ENCODE data around the gene EMC10. TPM values are rescaled to one million over a fixed set of nuclear protein-coding genes. Genes with fewer than 3 reads are reported as not detected.

Gene EMC10
- polyA plus RNA-seq, 2 of the 4 experiments (the other 2 are of a cell fraction) = 52.8 to 147 TPM

GRCh38 chr19:50444059-50444458 is 32.2 kb upstream of the EMC10 start:
- H3K9me3 ChIP-seq = no peaks in the 10 kb centered on the region
- WGBS (ENCODE audit: missing lambda C conversion rate) = 0% methylated on average over 1 of the region's 1 CpG
- no peaks in the 10 kb centered on the region for H3K4me1 ChIP-seq
- TF ChIP-seq ELK1 (IDR thresholded peaks at IDR 0.05; ENCODE audit: low read depth, low read length) (no peak), RCOR1 (IDR thresholded peaks at IDR 0.05; ENCODE audit: low read depth, low read length) (no peak), NFE2L2 (conservative IDR thresholded peaks at IDR 0.05; ENCODE audit: low read length) (no peak), GATA3 (IDR thresholded peaks at IDR 0.05; ENCODE audit: borderline replicate concordance) (no peak), JUNB (IDR thresholded peaks at IDR 0.05) (no peak), EP300 (IDR thresholded peaks at IDR 0.05) (no peak), USF2 (IDR thresholded peaks at IDR 0.05) (no peak), PHF8 (IDR thresholded peaks at IDR 0.05; ENCODE audit: borderline replicate concordance, low read depth) (no peak), RARB (CRISPR knock-in tag; IDR thresholded peaks at IDR 0.05) (no peak), RNF2 (IDR thresholded peaks at IDR 0.05; ENCODE audit: borderline replicate concordance, low read depth) (no peak)
- FAIRE-seq (no peak), DNase-seq (ENCODE audit: low read depth in 1 of 2, low spot score in 1 of 2) (no peak), ATAC-seq (no peak)
- CTCF ChIA-PET = interaction anchor here (0.8 to 3.9 kb wide), 4 partner anchors 8 to 29 kb away, joined by 5 to 24 read pairs (median 10); no protein-coding TSS in a partner anchor
- POLR2A ChIA-PET = no interaction called here
- no peak overlapping the region for H3K4me2 ChIP-seq
- no peak overlapping the region for H3K4me3 ChIP-seq
- no peak overlapping the region for H3K27ac ChIP-seq

GRCh38 chr19:50447053-50447452 is 29.3 kb upstream of the EMC10 start:
- no peak overlapping the region for H3K27ac ChIP-seq
- FAIRE-seq (no peak), DNase-seq (ENCODE audit: low read depth in 1 of 2, low spot score in 1 of 2) (no peak), ATAC-seq (no peak)
- no peaks in the 10 kb centered on the region for H3K4me1 ChIP-seq
- no peak overlapping the region for H3K4me2 ChIP-seq
- WGBS (ENCODE audit: missing lambda C conversion rate) = 55% methylated on average over 5 of the region's 5 CpGs
- ChIA-PET POLR2A (no interaction called here), CTCF (interaction anchor here (1.0 to 3.0 kb wide), 3 partner anchors 14 to 90 kb away, joined by 3 to 16 read pairs (median 3); no protein-coding TSS in a partner anchor)
- no peaks in the 10 kb centered on the region for H3K9me3 ChIP-seq
- TF ChIP-seq NR3C1 (IDR thresholded peaks at IDR 0.05) (no peak), EP300 (IDR thresholded peaks at IDR 0.05) (no peak), NPAS2 (CRISPR knock-in tag; IDR thresholded peaks at IDR 0.05; ENCODE audit: borderline replicate concordance) (no peak), E2F6 (IDR thresholded peaks at IDR 0.05; ENCODE audit: borderline replicate concordance, low read depth) (no peak), ESRRA (IDR thresholded peaks at IDR 0.05; ENCODE audit: borderline replicate concordance, low read length) (no peak), ATOH8 (CRISPR knock-in tag; IDR thresholded peaks at IDR 0.05; ENCODE audit: low read depth) (no peak), PHF8 (IDR thresholded peaks at IDR 0.05; ENCODE audit: borderline replicate concordance, low read depth) (no peak), POLR2A (IDR thresholded peaks at IDR 0.05; ENCODE audit: low read length) (no peak), USF2 (IDR thresholded peaks at IDR 0.05) (no peak), RNF2 (IDR thresholded peaks at IDR 0.05; ENCODE audit: borderline replicate concordance, low read depth) (no peak)
- H3K4me3 ChIP-seq = no peak overlapping the region

GRCh38 chr19:50447750-50448149 is 28.6 kb upstream of the EMC10 start:
- POLR2A ChIA-PET = no interaction called here
- H3K4me1 ChIP-seq = no peaks in the 10 kb centered on the region
- no peak for ATAC-seq
- TF ChIP-seq E2F6 (IDR thresholded peaks at IDR 0.05; ENCODE audit: borderline replicate concordance, low read depth) (no peak), CEBPB (IDR thresholded peaks at IDR 0.05) (no peak), HES2 (IDR thresholded peaks at IDR 0.05) (no peak), RAD21 (conservative IDR thresholded peaks at IDR 0.05 in 1 of 2, IDR thresholded peaks at IDR 0.05 in 1 of 2) (no peak), EHMT2 (IDR thresholded peaks at IDR 0.05; ENCODE audit: low read depth) (no peak), POLR2AphosphoS2 (conservative IDR thresholded peaks at IDR 0.05; ENCODE audit: low read length) (no peak), ZSCAN20 (CRISPR knock-in tag; IDR thresholded peaks at IDR 0.05) (no peak), CTCF (IDR thresholded peaks at IDR 0.05) (no peak), NPAS2 (CRISPR knock-in tag; IDR thresholded peaks at IDR 0.05; ENCODE audit: borderline replicate concordance) (no peak), JUN (IDR thresholded peaks at IDR 0.05) (no peak), SMC3 (IDR thresholded peaks at IDR 0.05) (no peak)
- no peak overlapping the region for H3K27ac ChIP-seq
- CTCF ChIA-PET = interaction anchor here (0.5 to 3.7 kb wide), 3 partner anchors 14 to 266 kb away, joined by 3 to 25 read pairs (median 4); no protein-coding TSS in a partner anchor
- DNase-seq (ENCODE audit: low read depth in 1 of 2, low spot score in 1 of 2) = no peak
- no peak overlapping the region for H3K4me3 ChIP-seq
- no peaks in the 10 kb centered on the region for H3K9me3 ChIP-seq
- WGBS (ENCODE audit: missing lambda C conversion rate) = 73% methylated on average over 10 of the region's 10 CpGs
- no peak for FAIRE-seq
- no peak overlapping the region for H3K4me2 ChIP-seq
